HG03103 (cell line): Measurements from ENCODE around the gene KRTAP12-2.
"Not testable (repeated sequence)": the region's sequence is repeated elsewhere in the genome, so short reads cannot be mapped to it uniquely, and the experiment has no call there.

Experiments used
- ATAC-seq: cut with Tn5 transposase; IDR thresholded peaks from one replicate; pipeline ENCODE4 v1.9.1; 2021; ENCODE audit warnings: low read depth; ENCODE audit not compliant: unreplicated experiment

KRTAP12-2 gene

DNA sequence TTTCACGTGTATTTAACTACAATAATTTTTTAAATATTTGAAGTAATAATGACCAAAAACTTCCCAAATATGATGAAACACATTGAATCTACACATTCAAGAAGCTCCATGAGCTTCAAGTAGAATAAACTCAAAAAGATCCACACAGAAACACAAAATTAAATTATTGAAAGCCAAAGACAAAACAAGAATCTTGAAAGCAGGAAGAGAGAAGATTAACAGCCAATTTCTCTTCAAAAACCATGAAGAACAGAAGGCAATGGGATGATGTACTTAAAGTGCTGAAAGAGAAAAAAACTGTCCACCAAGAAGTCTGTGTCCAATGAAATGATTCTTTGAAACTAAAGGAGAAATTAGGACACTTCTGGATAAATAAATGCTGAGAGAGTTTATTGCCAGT lies 34.7 kb downstream of the KRTAP12-2 start:
- ATAC-seq = no peak

DNA sequence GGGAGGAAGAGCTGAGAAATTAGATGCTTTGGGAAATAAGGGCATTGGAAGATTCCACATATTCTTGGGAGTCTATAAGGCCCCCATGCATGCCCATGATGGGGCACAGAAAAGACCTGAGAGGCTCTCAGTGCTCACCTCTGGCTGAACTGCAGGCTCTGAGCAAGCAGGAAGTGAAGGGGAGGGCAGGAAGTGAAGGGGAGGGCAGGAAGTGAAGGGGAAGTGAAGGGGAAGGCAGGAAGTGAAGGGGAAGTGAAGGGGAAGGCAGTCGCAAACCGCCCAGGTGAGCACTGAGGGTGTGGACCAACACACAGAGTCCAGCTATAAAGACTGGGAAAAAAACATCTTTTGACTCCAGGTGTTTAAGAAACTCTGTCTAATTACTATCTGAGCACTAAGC lies 36.3 kb downstream of the KRTAP12-2 start:
- no peak for ATAC-seq

DNA sequence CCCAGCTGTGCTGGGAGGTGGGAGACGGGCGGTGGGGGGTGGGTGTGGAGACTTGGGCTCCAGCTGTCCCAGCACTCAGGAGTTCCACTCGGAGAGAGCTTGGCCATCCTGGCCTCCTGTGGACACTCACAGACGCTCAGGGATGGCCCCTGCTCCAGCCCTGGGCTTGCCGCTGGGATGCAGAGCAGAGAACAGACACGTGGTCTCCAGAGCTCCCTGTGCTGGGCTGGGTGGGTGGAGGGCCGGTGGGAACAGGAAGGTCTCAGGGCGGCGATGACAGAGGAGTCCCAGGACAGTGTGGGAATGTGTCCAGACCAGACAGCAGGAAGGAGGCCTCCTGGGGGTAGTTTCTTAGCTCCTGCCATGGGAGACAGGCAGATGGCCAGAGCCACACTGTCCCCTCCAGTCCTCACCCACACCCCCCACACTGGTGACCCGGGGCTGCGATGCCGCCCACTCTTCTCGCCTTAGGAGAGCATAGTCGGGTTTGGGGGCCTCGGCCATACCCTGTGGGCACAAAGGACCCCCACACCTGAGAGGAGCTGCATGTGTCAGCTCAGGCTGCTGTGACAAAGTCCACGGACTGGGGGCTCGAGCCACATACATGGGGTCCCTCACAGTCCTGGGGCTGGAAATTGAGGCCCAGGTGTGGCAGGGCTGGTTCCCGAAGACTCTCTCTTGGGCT lies 37.9 kb downstream of the KRTAP12-2 start:
- no peak for ATAC-seq

DNA sequence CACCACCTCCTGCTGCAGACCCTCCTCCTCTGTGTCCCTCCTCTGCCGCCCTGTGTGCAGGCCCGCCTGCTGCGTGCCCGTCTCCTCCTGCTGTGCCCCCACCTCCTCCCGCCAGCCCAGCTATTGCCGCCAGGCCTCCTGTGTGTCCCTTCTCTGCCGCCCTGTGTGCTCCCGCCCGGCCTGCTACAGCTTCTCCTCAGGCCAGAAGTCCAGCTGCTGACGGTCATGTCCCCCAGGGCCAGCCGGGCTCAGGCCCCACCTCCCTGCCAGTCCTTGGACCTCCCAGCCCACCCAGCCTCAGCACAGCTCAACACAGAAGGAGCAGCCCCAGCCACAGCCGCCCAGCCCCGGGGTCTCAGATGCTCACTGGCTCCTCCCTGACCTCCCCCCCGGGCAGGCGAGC lies 38.9 kb downstream of the KRTAP12-2 start:
- ATAC-seq = not testable (repeated sequence)

DNA sequence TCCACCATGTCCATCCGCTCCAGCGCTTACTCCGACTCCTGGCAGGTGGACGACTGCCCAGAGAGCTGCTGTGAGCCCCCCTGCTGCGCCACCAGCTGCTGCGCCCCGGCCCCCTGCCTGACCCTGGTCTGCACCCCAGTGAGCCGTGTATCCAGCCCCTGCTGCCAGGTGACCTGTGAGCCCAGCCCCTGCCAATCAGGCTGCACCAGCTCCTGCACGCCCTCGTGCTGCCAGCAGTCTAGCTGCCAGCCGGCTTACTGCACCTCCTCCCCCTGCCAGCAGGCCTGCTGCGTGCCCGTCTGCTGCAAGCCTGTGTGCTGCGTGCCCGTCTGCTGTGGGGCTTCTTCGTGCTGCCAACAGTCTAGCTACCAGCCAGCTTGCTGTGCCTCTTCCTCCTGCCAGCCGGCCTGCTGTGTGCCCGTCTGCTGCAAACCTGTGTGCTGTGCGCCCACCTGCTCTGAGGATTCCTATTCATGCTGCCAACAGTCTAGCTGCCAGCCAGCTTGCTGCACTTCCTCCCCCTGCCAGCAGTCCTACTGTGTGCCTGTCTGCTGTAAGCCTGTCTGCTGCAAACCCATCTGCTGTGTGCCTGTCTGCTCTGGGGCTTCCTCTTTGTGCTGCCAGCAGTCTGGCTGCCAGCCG lies 39.4 kb downstream of the KRTAP12-2 start:
- not testable (repeated sequence) for ATAC-seq

DNA sequence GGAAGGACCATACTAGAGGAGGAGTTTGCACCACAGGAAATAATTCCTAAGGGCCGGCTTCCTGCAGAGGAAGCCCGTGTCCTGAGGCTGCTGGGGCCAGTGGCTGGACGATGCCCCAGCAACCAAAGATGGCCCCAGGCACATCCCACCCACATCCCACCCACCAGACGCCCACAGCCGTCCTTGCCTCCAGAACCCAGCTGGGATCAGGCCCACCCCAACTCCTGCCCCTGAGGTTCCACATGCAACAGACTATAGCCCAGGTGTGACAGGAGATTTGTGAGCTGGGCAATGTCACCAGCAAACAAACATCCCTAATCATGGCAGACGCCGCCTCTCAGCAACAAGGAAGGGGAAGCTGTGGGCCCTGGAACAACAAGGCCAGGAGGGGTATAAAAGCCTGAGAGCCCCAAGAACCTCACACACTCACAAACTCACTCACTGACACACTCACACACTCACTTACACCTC lies 40.0 kb downstream of the KRTAP12-2 start, which contains the start of gene KRTAP10-9:
KRTAP10-9 (plus strand) TSS at position 421 of the 471 bp plus-strand sequence. CDS start 79 bp downstream, outside the sequence.
- ATAC-seq = no peak

DNA sequence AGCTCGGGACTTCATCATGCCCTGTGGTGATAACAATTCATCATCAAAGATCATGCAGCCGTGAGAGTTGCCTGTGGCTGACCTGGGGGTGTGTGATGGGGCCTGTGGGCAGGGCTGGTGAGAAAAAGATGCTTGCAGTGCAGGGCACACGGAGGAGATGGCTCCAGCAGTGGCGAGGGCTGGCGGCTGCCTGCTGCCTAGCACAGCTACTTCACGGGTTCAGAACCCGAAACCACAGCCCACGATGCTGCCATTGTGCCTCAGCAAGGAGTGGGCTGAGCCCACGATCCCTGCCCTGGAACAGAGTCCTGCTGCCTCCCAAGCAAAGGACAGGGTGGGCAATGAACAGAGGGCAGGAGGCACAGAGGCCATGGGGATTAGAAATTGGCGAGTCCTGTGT lies 40.5 kb downstream of the KRTAP12-2 start:
- no peak for ATAC-seq

DNA sequence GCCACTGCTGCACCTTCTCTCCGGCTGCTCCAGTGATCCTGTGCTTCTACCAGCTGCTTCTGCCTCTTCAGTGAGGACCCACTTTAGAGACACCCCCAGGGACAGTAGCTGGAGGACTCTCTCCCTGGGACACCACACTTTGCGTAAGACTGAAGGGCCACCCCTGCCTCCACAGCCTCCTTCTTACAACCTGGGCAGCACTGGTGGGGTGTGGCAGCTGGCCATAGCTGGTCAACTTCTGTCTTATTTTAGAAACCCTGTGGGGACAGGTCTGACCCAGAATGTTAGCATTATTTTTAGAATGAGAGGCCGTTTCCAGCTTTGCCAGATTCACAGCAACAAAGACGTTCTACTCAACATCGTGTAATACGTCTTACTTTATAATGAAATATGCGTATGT lies 41.0 kb downstream of the KRTAP12-2 start:
- ATAC-seq = no peak

DNA sequence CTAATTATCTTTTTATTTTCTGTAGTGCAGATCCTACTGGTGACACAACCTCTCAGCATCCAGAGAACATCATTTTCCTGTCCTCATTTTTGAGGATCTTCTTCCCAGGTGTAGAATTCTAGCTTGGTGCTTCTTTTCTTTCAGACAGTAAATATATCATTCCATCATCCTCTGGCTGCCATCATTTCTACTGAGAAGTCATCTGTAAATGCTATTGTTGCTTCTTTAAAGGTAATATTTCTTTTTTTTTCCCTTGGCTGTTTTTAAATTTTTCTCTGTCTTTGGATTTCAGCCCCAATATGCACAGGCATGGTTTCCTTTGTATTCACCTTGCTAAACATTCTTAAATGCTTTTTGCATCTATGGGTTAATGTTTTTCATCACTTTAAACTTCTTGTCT lies 43.2 kb downstream of the KRTAP12-2 start:
- no peak for ATAC-seq

DNA sequence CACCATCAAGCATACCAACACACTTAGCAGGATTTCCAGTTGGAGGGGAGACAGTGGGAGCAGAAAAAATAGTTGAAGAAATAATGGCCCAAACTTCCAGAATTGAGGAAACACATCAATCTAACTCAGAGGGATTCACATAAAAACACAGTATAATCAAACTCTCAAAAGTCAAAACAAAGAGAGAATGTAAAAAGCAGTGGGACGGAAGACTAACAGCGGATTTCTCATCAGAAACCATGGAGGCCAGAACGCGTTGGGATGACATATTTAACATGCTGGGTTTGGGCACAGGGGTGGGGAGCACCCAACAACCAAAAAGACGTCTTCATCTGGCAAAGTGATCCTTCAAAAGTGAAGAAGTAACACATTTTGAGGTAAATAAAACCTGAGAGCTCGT lies 46.8 kb downstream of the KRTAP12-2 start:
- no peak for ATAC-seq

DNA sequence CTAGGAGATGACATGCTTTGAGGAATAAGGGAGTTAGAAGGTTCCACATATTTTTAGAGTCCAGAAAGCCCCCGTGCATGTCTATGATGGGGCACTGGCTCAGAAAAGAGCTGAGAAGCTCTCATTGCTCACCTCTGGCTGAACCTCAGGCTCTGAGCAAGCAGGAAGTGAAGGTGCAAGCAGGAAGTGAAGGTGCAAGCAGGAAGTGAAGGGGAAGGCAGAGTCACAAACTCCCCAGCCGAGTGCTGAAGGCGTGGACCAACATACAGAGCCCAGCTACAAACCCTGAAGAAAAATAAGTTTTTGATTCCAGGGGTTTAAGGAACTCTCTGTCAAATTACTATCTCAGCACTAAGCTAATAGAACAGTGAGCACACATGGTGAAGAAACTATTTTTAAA lies 47.8 kb downstream of the KRTAP12-2 start:
- ATAC-seq = no peak

DNA sequence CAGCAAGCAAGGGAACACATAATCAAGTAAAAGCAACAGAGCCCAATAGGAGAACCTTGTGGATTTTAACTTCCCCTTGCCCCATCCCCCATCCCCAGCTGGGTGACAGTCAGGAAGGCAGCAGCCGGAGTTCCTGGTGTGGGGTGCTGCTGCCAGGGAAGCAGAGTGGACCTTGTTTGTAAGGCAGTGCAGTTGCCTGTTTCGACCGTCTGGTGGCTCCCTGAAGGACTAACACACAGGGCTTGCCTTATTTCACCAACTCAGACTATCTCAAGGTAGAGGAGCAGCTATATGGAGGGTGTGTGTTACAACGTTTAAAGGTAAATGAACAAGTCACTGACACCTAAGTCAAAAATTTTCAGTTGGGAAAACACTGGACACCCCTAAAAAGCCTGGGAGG lies 48.2 kb downstream of the KRTAP12-2 start:
- no peak for ATAC-seq

DNA sequence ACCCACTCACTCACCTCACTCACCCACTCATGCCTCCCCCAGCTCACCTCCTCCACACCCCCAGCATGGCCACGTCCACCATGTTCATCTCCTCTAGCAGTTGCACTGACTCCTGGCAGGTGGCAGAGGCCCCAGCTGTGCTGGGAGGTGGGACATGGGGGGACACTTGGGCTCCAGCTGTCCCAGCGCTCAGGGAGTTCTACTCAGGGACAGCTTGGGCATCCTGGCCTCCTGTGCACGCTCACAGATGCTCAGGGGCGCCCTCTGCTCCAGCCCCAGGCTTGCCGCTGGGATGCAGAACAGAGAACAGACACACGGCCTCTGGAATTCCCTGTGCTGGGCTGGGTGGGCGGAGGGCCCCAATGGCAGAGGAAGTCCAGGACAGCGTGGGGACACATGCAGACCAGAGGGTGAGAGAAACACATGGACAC lies 49.6 kb downstream of the KRTAP12-2 start:
- ATAC-seq = no peak

DNA sequence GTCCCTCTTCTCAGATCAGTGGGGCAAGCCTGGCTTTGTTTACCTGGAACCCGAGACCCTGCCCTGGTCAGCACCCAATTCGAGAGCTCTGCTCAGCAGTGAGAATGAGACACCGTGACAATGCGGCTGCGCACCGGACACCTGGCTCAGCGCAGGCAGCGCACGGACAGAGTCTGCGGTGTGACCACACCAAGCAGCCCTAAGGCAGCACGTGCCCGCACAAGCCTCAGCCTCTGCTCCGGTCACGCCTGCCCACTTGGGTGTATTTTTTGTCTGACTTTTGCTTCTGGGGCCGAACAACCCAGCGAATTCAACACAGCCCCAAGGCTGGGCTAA lies 50.2 kb downstream of the KRTAP12-2 start:
- ATAC-seq = no peak
